Ectodermal cell (in vitro differentiated cells): ENCODE data around the gene TRIM5.
"Not testable (repeated sequence)": the region's sequence is repeated elsewhere in the genome, so short reads cannot be mapped to it uniquely, and the experiment has no call there.

ENCODE experiments used
- H3K27ac ChIP-seq: 2 replicates; pipeline ENCODE4 v1.7.0; 2013; ENCODE audit warnings: mild to moderate bottlenecking, low read depth, low read length; ENCODE audit not compliant: insufficient read depth, poor library complexity, severe bottlenecking
- H3K27me3 ChIP-seq: 2 replicates; pipeline ENCODE4 v1.7.0; 2013; ENCODE audit warnings: mild to moderate bottlenecking, low read length; ENCODE audit not compliant: insufficient read depth, control insufficient read depth, poor library complexity, severe bottlenecking
- H3K36me3 ChIP-seq: one replicate; pipeline ENCODE4 v1.7.0; 2013; ENCODE audit warnings: low read length; ENCODE audit not compliant: control insufficient read depth, insufficient read depth
- H3K4me1 ChIP-seq: one replicate; pipeline ENCODE4 v1.7.0; 2013; ENCODE audit warnings: low read length; ENCODE audit not compliant: control insufficient read depth, insufficient read depth
- H3K4me3 ChIP-seq: 2 replicates; pipeline ENCODE4 v1.7.0; 2013; ENCODE audit warnings: low read depth, low read length, control low read depth; ENCODE audit not compliant: insufficient read depth
- H3K9me3 ChIP-seq: 2 replicates; pipeline ENCODE4 v1.7.0; 2013; ENCODE audit warnings: mild to moderate bottlenecking, low read length, moderate library complexity; ENCODE audit not compliant: control insufficient read depth
- WGBS, 2 experiments: methylation state at CpG; one replicate each; pipeline ENCODE4 v1.1.7; 2013; ENCODE audit warnings: missing lambda C conversion rate in 2 of 2; 5-methylcytosine and 5-hydroxymethylcytosine counted together

TRIM5 gene

GRCh38 chr11:5666402-5666793, 18.5 kb downstream of the TRIM5 start:
- Histone ChIP-seq H3K4me3 (no peak overlapping the region), H3K4me1 (no peaks in the 10 kb centered on the region), H3K27me3 (no peaks in the 10 kb centered on the region), H3K36me3 (no peaks in the 10 kb centered on the region), H3K9me3 (no peaks in the 10 kb centered on the region), H3K27ac (no peak overlapping the region)
- WGBS, 2 experiments = 94 to 97% methylated on average over 6 of the region's 6 CpGs

- H3K36me3 ChIP-seq = no peaks in the 10 kb centered on the region
- no peaks in the 10 kb centered on the region for H3K27me3 ChIP-seq
- no peaks in the 10 kb centered on the region for H3K9me3 ChIP-seq
- no peaks in the 10 kb centered on the region for H3K4me1 ChIP-seq
- H3K4me3 ChIP-seq = no peak overlapping the region
- no peak overlapping the region for H3K27ac ChIP-seq
- WGBS, 2 experiments = 93 to 94% methylated on average over 5 of the region's 5 CpGs
Observed at GRCh38 chr11:5665746-5666401, 19.0 kb downstream of the TRIM5 start.

- Histone ChIP-seq H3K9me3 (no peaks in the 10 kb centered on the region), H3K27ac (no peak overlapping the region), H3K4me1 (no peaks in the 10 kb centered on the region), H3K36me3 (no peaks in the 10 kb centered on the region), H3K4me3 (no peak overlapping the region), H3K27me3 (no peaks in the 10 kb centered on the region)
- 92 to 95% methylated on average over 4 of the region's 4 CpGs for WGBS, 2 experiments
Observed at GRCh38 chr11:5665051-5665570, 19.8 kb downstream of the TRIM5 start.

GRCh38 chr11:5663511-5663910, 21.4 kb downstream of the TRIM5 start:
- H3K9me3 ChIP-seq = no peaks in the 10 kb centered on the region
- H3K4me3 ChIP-seq = no peak overlapping the region
- no peaks in the 10 kb centered on the region for H3K27me3 ChIP-seq
- H3K36me3 ChIP-seq = no peaks in the 10 kb centered on the region
- H3K27ac ChIP-seq = no peak overlapping the region
- H3K4me1 ChIP-seq = no peaks in the 10 kb centered on the region
- no CpG with 5 or more reads among the region's 2 CpGs for WGBS, 2 experiments

- WGBS, 2 experiments = 89 to 93% methylated on average over 5 of the region's 5 CpGs
- H3K36me3 ChIP-seq = no peaks in the 10 kb centered on the region
- no peaks in the 10 kb centered on the region for H3K27me3 ChIP-seq
- no peak overlapping the region for H3K4me3 ChIP-seq
- no peak overlapping the region for H3K27ac ChIP-seq
- no peaks in the 10 kb centered on the region for H3K4me1 ChIP-seq
- no peaks in the 10 kb centered on the region for H3K9me3 ChIP-seq
Observed at GRCh38 chr11:5658318-5658717, 26.6 kb downstream of the TRIM5 start.

- H3K4me1 ChIP-seq, H3K9me3 ChIP-seq, H3K27me3 ChIP-seq, H3K36me3 ChIP-seq, H3K27ac ChIP-seq, H3K4me3 ChIP-seq: not testable (repeated sequence)
- 95 to 96% methylated on average over 2 of the region's 2 CpGs for WGBS, 2 experiments
Observed at GRCh38 chr11:5656956-5657355, 27.9 kb downstream of the TRIM5 start.

GRCh38 chr11:5655474-5655873, 29.4 kb downstream of the TRIM5 start:
- Histone ChIP-seq H3K4me3 (no peak overlapping the region), H3K9me3 (no peaks in the 10 kb centered on the region), H3K27me3 (no peaks in the 10 kb centered on the region), H3K4me1 (no peaks in the 10 kb centered on the region), H3K27ac (no peak overlapping the region), H3K36me3 (no peaks in the 10 kb centered on the region)
- WGBS, 2 experiments = 85 to 97% methylated on average over 3 to 4 of the region's 4 CpGs

GRCh38 chr11:5646139-5646538, 38.7 kb downstream of the TRIM5 start:
- no peaks in the 10 kb centered on the region for H3K36me3 ChIP-seq
- 91 to 99% methylated on average over 3 of the region's 3 CpGs for WGBS, 2 experiments
- H3K27me3 ChIP-seq = no peaks in the 10 kb centered on the region

GRCh38 chr11:5643585-5643984, 41.3 kb downstream of the TRIM5 start:
- H3K4me1 ChIP-seq = no peaks in the 10 kb centered on the region
- no peaks in the 10 kb centered on the region for H3K9me3 ChIP-seq
- no peaks in the 10 kb centered on the region for H3K36me3 ChIP-seq
- no peak overlapping the region for H3K4me3 ChIP-seq
- no peak overlapping the region for H3K27ac ChIP-seq
- no peaks in the 10 kb centered on the region for H3K27me3 ChIP-seq

More at GRCh38 chr11:5646139-5646538, 38.7 kb downstream of the TRIM5 start:
- Histone ChIP-seq H3K27ac (no peak overlapping the region), H3K9me3 (no peaks in the 10 kb centered on the region), H3K4me3 (no peak overlapping the region), H3K4me1 (no peaks in the 10 kb centered on the region)

GRCh38 chr11:5639953-5640352, 44.9 kb downstream of the TRIM5 start:
- Histone ChIP-seq H3K9me3 (no peaks in the 10 kb centered on the region), H3K27ac (no peak overlapping the region), H3K4me1 (no peaks in the 10 kb centered on the region), H3K36me3 (no peaks in the 10 kb centered on the region), H3K27me3 (no peaks in the 10 kb centered on the region), H3K4me3 (no peak overlapping the region)
- WGBS, 2 experiments = 92 to 96% methylated on average over 1 of the region's 1 CpG
